ENCODE results near the gene PAWR.

Gene PAWR

GRCh38 chr12:79690638-79691510 is at the start of gene PAWR:
PAWR (minus strand) TSS chr12:79690964; CDS start chr12:79690244, 720 bp downstream.
- DNase-seq (ENCODE audit: low read depth) = no peak

GRCh38 chr12:79737875-79738718 is 47.3 kb upstream of the PAWR start:
- DNase-seq (ENCODE audit: low read depth) = no peak

- DNase-seq (ENCODE audit: low read depth) = no peak
Observed at GRCh38 chr12:79732638-79733037, 41.9 kb upstream of the PAWR start.

GRCh38 chr12:79725987-79726386 is 35.2 kb upstream of the PAWR start:
- DNase-seq (ENCODE audit: low read depth) = no peak

- no peak for DNase-seq (ENCODE audit: low read depth)
Observed at GRCh38 chr12:79717006-79717405, 26.2 kb upstream of the PAWR start.

GRCh38 chr12:79715308-79715707 is 24.5 kb upstream of the PAWR start:
- no peak for DNase-seq (ENCODE audit: low read depth)

GRCh38 chr12:79710707-79711483 is 20.1 kb upstream of the PAWR start:
- no peak for DNase-seq (ENCODE audit: low read depth)

- no peak for DNase-seq (ENCODE audit: low read depth)
Observed at GRCh38 chr12:79707830-79708229, 17.1 kb upstream of the PAWR start.

- no peak for DNase-seq (ENCODE audit: low read depth)
Observed at GRCh38 chr12:79706676-79707075, 15.9 kb upstream of the PAWR start.

- no peak for DNase-seq (ENCODE audit: low read depth)
Observed at GRCh38 chr12:79706156-79706555, 15.4 kb upstream of the PAWR start.

GRCh38 chr12:79698966-79699365 is 8.2 kb upstream of the PAWR start:
- no peak for DNase-seq (ENCODE audit: low read depth)

GRCh38 chr12:79696416-79696815 is 5.7 kb upstream of the PAWR start:
- DNase-seq (ENCODE audit: low read depth) = no peak

GRCh38 chr12:79692860-79693577 is 2.3 kb upstream of the PAWR start:
- no peak for DNase-seq (ENCODE audit: low read depth)

- no peak for DNase-seq (ENCODE audit: low read depth)
Observed at GRCh38 chr12:79691511-79692248, 916 bp upstream of the PAWR start.

- DNase-seq (ENCODE audit: low read depth) = no peak
Observed at GRCh38 chr12:79690142-79690637, 574 bp downstream of the PAWR start.

GRCh38 chr12:79689477-79690141 is 1.2 kb downstream of the PAWR start:
- DNase-seq (ENCODE audit: low read depth) = no peak

GRCh38 chr12:79689061-79689476 is 1.7 kb downstream of the PAWR start:
- DNase-seq (ENCODE audit: low read depth) = no peak

GRCh38 chr12:79688376-79689060 is 2.2 kb downstream of the PAWR start:
- no peak for DNase-seq (ENCODE audit: low read depth)

GRCh38 chr12:79687711-79688260 is 3.0 kb downstream of the PAWR start:
- no peak for DNase-seq (ENCODE audit: low read depth)
